Heart left ventricle (tissue), 13 donors: Measurements from ENCODE around the gene POLR3F.

Experiments used
- CTCF ChIP-seq, 12 donors: fragments of 200-600 bp; sonication (generic) in 4 of 12; IDR thresholded peaks; one replicate each; pipeline versions ENCODE4 v1.5.0 to v1.8.0; 2018 to 2022; ENCODE audit warnings: antibody characterized with exemption in 12 of 12, mild to moderate bottlenecking in 5 of 12
- POLR2A ChIP-seq, 2 donors: fragments of 450-650 bp; IDR thresholded peaks; one replicate each; pipeline ENCODE4 v1.6.1; 2017; ENCODE audit warnings: antibody characterized with exemption in 2 of 2, mild to moderate bottlenecking in 2 of 2, moderate library complexity in 2 of 2
- donor health status: ischemic (EF 13 %, LVEDD 7.1; RV severe dilation, severe dysfunction).
- donor health status: DM: no; HTN: yes; CAD: no.
- donor health status: DM: no; HTN: no; CAD: no.
- donor health status: ischemic (EF 25% LVEDD 6.9; RV normal size, moderate dysfunction).
- donor health status: ischemic (EF 25% LVEDD 5.7; RV mildly dilated, moderate dysfunction).
- donor health status: ischemic (EF 35%, LVEDD 5.7; RV mildly dilated, moderate dysfunction).
- donor health status: nonischemic (EF 11% LVEDD 7.7; RV severe dilation, severe dysfunction).
- donor health status: DM: yes; HTN: yes; CAD: no.
- donor health status: PGD.
- donor health status: ischemic (EF 29% LVEDD 5.4; RV normal size, mild dysfunction).
- donor health status: nonischemic (EF 23%, LVEDD 6.1; RV moderate dilation, normal function).

DNA sequence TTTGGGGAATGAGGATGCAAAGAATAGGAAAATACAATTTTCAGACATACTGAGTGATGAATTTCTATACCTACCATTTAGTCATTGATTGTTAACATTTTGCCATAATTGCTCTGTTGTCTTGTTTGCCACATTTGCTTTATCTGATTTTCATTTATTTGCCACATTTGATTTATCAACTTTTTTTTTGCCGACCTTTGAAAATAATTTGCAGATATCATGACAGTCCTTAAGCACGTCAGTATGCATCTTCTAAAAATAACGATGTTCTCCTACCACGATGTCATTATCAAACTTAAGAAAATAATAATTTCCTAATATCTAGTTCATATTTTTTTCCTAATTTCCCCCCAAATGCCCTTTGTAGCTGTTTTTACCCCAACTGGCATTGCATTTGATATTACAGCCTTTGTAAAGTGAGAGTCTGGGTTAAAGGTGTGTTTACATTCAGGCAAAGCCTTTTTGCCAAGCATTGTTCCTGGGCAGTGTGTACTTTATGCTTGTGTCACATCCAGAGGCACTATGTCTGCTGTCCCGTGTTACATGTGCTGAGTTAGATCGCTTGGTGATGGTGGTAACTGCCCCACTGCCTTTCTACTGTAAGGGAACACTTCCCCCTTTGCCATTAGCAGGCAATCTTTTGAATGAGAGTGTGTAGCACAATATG is 66.9 kb downstream of the POLR3F start:
- TF ChIP-seq CTCF (IDR thresholded peaks at IDR 0.05) (no peak), POLR2A (IDR thresholded peaks at IDR 0.05) (no peak)
